ENCODE data around the gene CARD8. TPM values are rescaled to one million over a fixed set of nuclear protein-coding genes. Genes with fewer than 3 reads are reported as not detected.
"Not testable (repeated sequence)": the region's sequence is repeated elsewhere in the genome, so short reads cannot be mapped to it uniquely, and the experiment has no call there.

The CARD8 gene, protein sequence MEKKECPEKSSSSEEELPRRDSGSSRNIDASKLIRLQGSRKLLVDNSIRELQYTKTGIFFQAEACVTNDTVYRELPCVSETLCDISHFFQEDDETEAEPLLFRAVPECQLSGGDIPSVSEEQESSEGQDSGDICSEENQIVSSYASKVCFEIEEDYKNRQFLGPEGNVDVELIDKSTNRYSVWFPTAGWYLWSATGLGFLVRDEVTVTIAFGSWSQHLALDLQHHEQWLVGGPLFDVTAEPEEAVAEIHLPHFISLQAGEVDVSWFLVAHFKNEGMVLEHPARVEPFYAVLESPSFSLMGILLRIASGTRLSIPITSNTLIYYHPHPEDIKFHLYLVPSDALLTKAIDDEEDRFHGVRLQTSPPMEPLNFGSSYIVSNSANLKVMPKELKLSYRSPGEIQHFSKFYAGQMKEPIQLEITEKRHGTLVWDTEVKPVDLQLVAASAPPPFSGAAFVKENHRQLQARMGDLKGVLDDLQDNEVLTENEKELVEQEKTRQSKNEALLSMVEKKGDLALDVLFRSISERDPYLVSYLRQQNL
- 38.6 TPM for total RNA-seq

GRCh38 chr19:48255376-48256303 lies at the start of gene CARD8:
CARD8 (minus strand) TSS chr19:48255912; CDS start chr19:48241020, 14,892 bp downstream.
- peak; percentile 83 for DNase-seq (ENCODE audit: low spot score)

DNA sequence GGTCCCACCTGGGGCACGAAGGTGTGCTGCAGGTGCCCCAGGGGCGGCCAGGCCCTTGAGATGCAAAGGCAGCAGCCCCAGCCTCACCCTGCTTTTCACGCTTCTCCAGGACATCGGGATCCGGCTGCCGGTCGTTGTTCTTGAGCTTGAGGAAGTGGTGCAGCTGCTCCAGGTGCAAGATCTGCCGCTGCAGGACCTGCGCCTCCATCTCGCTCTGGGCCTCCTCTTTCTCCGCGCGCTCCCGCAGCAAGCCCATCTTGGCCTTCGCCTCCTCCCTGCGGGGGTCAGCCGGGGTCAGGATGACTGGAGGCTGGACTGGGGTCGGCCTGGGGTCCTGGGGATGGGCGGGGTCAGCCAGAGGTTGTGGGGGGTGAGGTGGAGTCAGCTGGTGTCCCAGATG lies 48.2 kb upstream of the CARD8 start:
- no peak for DNase-seq (ENCODE audit: low spot score)

GRCh38 chr19:48303367-48303766 lies 47.7 kb upstream of the CARD8 start:
- DNase-seq (ENCODE audit: low spot score): no peak

GRCh38 chr19:48302600-48302959 lies 46.9 kb upstream of the CARD8 start:
- DNase-seq (ENCODE audit: low spot score): no peak

DNA sequence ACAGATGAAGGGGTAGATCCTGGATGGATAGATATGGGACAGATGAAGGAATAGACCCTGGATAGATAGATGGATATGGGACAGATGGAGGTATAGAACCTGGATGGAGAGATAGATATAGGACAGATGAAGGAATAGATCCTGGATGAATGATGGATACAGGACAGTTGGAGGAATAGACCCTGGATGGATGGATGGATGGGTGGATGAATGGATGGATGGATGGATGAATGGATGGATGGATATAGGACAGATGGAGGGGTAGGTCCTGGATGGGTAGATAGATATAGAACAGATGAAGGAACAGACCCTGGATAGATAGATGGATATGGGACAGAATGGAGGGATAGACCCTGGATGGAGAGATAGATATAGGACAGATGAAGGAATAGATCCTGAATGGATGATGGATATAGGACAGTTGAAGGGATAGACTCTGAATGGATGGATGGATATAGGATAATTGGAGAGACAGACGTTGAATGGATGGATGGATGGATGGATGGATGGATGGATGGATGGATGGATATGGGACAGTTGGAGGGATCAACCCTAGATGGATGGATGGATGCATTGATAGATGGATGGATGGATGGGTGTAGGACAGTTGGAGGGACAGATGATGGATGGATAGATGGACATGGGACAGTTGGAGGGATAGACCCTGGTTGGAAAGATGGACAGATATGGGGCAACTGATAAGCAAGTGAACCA lies 46.3 kb upstream of the CARD8 start:
- no peak for DNase-seq (ENCODE audit: low spot score)

DNA sequence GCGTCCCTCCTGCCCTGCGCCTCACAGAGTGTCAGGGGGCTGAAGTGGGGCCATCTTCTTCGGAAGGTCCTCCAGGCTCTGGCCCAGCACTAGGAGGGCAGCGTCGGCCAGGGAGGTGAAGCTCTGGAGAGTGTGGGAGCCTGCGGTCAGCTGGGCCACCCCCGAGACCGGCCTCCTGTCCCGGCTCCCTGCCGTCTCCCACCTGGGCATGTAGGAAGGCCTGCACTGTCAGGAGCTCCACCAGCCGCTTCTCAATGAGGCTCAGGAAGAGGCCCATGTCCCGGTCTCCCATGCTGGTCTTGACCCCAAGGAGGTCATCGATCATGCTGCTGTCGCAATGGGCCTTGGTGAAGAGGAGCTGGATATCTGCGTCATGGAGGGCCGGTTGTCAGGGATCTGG lies 42.3 kb upstream of the CARD8 start:
- no peak for DNase-seq (ENCODE audit: low spot score)

DNA sequence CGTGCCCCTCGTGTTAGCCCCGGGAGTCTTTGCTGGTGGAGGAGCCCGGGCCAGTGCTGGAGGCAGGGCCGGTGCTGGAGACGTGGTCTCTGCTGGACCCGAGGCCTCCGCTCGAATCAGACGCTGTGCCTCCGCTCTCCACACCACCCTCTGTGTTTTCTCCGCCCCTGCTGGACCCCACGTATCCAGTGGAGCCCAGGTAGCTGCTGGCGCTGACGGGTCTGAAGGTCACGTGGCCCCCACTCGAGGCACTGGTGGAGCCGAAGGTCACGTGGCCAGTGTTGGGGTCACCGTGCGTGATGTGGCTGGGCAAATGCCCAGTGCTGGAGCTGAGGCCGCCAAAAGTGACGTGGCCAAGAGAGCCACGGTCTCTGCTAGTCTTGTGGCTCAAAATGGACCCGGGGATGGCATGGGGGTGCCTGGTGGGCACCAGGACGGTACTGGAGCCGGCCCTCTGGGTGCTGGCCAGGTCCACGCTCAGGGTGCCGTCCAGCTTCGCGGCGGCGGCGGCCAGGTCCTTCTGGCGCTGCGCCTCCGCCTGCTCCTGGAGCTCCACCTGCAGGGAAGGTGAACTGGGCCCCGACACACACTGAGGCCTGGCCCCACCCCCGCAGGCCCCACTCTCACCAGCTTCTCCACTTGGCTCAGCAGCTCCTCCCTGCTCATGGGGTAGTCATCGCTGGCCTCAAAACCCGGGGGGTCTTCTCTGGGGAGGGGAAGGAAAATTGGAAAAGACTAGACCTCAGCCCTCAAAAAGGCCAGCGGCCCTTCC lies 41.4 kb upstream of the CARD8 start:
- no peak for DNase-seq (ENCODE audit: low spot score)

GRCh38 chr19:48295458-48295857 lies 39.7 kb upstream of the CARD8 start:
- no peak for DNase-seq (ENCODE audit: low spot score)

GRCh38 chr19:48292798-48293197 lies 37.1 kb upstream of the CARD8 start:
- DNase-seq (ENCODE audit: low spot score): no peak

DNA sequence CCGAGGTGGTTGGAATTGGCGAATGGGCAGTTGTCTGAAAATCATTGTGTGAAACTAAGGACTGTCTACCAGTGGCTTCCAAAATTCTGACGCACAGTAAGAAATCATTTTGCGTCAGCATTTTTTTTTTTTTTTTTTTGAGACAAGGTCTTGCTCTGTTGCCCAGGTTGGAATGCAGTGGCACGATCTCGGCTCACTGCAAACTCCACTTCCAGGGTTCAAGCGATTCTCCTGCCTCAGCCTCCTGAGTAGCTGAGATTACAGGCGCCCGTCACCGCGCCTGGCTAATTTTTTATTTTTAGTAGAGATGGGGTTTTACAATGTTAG lies 35.7 kb upstream of the CARD8 start:
- not testable (repeated sequence) for DNase-seq (ENCODE audit: low spot score)

DNA sequence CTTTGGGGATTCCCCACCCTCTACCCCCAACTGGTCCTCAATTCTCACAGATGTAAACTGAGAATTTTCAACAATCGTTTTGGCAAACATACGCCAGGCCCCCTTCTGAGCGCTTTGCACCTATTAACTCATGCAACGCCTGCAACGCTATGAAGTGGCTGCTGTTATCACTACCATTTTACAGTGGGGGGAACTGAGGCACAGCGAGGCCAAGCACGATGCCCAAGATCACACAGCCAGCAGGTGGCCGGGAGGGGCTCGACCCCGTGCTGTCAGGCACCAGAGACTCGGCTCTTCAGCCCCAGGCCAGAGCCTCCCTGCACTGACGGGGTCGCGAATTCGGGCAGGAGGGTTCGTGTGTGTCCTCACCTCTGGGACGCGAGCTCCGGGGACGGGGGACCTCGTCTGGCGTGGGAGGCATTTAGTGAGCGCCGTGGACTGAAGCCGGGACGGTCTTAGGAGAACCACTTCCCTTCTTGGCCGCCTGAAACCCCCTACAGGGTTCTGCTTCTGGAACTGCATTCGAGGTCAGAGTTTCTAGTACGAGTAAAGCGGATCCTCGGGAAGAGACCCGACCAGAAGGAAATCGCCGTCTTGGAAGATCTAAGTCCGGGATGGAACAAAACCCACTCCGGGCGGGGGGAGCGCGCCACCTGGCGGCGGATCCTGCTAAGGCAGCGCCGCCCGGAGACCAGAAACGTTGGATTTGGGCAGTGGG lies 35.2 kb upstream of the CARD8 start:
- peak; percentile 67 for DNase-seq (ENCODE audit: low spot score)

GRCh38 chr19:48290401-48290770 lies 34.7 kb upstream of the CARD8 start:
- DNase-seq (ENCODE audit: low spot score): no peak

DNA sequence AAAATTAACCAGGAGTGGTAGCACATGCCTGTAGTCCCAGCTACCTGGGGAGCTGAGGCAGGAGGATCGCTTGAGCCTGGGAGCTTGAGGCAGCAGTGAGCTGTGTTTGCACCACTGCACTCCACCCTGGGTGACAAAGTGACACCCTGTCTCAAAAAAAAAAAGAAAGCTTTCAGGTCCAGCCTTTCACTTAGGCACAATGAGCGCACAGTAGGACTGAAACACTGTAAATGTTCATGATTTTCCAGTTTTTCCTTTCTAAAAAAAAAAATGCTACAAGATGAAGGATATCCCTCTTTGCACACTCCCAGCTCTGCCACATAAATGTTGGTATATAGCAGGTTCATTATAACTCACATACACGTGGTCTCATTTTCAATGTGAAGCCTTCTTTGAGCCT lies 32.0 kb upstream of the CARD8 start:
- no peak for DNase-seq (ENCODE audit: low spot score)

- DNase-seq (ENCODE audit: low spot score): no peak
These were observed 29.2 kb upstream of the CARD8 start for GRCh38 chr19:48284896-48285295.

DNA sequence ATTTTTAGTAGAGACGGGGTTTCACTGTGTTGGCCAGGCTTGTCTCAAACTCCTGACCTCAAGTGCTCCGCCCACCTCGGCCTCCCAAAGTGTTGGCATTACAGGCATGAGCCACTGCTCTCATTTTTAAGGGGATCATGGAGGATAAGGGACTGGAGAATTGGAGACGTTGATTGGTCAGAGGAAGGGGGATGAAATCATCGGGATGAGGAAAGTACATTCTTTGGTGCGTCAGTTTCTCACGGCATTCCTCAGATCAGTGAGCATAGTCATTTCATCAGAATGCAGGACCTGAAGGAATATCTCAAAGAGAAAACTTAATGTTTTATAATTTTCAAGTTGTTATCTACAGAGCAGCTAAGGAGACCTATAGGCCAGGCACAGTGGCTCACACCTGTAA lies 28.2 kb upstream of the CARD8 start:
- no peak for DNase-seq (ENCODE audit: low spot score)

DNA sequence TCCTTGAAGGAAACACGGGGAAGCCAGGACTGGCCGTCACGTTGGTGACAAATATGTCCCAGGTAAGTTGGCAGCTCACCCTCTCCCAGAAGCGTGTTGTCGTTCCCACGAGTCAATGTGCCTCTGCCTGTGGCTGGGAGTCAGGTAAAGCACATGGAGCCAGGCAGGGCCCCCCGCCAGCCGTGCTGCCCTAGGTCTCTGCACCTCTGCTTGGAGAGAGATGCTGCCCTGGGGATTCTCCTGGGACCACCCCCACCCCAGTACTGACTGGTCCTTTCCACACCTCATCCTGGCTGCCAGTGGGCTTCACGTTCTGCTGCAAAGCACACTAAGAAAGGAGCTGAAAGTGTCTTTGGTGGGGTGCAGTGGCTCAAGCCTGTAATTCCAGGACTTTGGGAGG lies 24.0 kb upstream of the CARD8 start:
- no peak for DNase-seq (ENCODE audit: low spot score)

- DNase-seq (ENCODE audit: low spot score): no peak
These were observed 19.2 kb upstream of the CARD8 start for GRCh38 chr19:48274938-48275337.

- no peak for DNase-seq (ENCODE audit: low spot score)
These were observed 18.5 kb upstream of the CARD8 start for GRCh38 chr19:48274173-48274572.

- DNase-seq (ENCODE audit: low spot score): no peak
These were observed 15.9 kb upstream of the CARD8 start for GRCh38 chr19:48271531-48272151.

DNA sequence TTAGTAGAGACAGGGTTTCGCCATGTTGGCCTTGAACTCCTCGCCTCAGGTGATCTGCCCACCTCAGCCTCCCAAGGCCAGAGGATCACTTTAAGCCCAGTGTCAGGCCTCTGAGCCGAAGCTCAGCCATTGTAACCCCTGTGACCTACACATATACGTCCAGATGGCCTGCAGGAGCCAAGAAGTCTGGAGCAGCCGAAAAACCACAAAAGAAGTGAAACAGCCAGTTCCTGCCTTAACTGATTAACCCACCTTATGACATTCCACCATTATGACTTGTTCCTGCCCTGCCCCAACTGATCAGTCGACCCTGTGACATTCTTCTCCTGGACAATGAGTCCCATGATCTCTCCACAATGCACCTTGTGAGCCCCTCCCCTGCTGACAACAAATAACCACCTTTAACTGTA lies 13.9 kb upstream of the CARD8 start:
- DNase-seq (ENCODE audit: low spot score): not testable (repeated sequence)
